HG03066 (cell line): ENCODE results near the gene IL20RA.
"Not testable (repeated sequence)": the region's sequence is repeated elsewhere in the genome, so short reads cannot be mapped to it uniquely, and the experiment has no call there.

ENCODE experiments used
- ATAC-seq: cut with Tn5 transposase; IDR thresholded peaks from one replicate; pipeline ENCODE4 v1.9.1; 2021; ENCODE audit warnings: low read depth; ENCODE audit not compliant: unreplicated experiment

IL20RA gene

DNA sequence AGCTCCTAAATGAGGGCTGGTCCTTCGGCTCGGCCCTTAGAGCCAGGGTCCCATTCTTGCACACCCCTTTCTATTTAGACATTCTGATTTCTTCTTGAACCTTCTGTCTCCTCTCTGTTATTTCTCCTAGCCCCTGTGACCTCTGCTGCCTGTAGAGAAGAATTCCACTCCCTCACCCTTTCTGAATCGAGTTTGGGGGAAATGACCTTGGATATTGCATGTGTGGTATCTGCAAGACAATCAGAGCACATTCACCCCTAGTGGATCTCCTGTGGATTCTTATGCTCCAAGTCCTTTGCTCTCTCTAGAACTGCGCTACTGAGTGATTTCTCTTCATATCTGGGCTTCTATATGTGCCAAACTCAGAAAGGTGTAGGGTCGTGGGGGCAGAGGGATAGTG lies 67.7 kb downstream of the IL20RA start:
- ATAC-seq, result no peak

DNA sequence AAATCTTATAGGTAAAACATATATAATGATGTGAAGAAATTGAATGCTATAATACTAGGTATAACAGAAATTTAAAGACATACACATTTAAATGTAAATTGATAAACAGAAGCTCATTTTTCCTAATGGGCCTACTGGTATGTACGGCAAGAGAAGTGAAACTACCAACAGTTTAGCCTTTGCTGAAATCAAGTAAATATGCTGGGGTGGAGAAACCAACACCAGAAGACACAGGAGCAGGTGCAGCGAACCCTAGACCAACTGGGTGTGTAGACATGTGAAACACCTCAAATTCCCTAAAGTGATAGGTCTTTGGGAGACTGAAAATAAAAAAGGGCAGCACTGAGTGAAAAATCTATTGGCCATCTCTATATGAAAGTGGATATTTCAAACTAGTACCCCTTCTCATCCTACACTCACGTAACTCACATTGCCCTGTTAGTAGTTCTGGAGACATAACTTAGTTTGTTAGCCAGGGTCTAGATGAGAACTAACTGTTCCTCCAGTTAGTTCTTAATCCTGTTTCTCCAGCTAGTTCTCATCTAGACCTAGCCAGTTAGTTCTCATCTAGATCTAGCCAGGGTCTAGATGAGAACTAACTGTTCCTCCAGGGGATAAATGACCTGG lies 69.6 kb downstream of the IL20RA start:
- ATAC-seq, result no peak

GRCh38 chr6:136973781-136974180 lies 71.0 kb downstream of the IL20RA start:
- ATAC-seq, result not testable (repeated sequence)

DNA sequence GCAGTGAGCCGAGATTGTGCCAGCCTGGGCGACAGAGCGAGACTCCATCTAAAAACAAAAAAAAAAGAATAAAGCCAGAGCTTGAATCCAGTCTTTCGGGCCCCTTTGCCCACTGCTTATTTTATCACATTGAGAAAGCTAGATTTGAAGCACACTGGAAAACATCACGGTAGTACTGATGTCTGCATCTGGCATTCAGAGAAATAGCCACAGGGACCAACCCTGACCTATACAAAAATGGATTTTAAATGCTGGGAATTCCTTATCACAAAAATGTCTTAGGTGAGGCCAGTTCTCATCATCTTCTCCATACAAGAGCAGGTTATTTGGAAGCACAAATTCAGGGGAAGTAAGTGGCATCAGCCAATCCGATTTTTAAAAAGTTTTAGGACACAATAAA lies 73.2 kb downstream of the IL20RA start:
- no peak for ATAC-seq

GRCh38 chr6:136969930-136970329 lies 74.8 kb downstream of the IL20RA start:
- no peak for ATAC-seq

DNA sequence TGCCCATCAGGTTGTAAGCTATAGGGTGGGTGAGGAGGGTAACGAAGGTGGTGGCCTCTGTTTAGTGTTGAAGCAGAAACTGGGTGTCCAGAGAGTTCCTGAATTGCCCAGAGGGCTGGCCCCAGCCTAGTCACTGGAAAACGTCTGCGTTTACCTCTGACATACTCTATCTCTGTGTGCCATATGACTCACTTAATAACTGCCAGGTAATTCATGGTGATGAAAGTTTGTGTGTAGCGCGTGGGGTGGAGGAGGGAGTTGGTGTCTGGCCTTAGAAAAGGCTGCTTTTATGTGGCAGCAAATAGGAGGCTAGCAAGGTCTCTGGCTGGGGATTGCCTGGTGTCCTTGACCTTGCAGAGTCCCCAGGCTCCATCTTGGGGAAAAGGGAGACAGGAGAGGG lies 75.3 kb downstream of the IL20RA start:
- ATAC-seq, result no peak

DNA sequence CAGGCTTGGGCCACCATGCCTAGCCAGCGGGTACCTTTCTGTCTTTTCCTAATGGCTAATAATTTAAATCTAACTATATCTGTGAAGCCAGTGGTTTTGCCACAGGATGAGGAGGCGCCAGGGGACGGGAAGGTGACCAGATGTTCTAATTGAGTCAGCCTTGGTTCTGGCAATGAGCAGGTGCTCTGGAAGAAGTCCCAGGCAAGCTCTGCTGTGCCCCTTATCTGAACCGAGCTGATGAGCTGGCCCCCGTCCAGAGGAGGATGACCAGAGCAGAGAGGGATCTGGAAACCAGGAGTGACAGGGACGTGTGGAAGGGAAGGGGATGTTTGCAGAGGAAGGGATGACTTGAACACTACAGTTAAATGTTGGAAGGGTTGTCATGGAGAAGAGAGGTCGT lies 75.9 kb downstream of the IL20RA start:
- no peak for ATAC-seq

- ATAC-seq, result peak; percentile 91
Measured at GRCh38 chr6:136967876-136968752, 76.7 kb downstream of the IL20RA start.

DNA sequence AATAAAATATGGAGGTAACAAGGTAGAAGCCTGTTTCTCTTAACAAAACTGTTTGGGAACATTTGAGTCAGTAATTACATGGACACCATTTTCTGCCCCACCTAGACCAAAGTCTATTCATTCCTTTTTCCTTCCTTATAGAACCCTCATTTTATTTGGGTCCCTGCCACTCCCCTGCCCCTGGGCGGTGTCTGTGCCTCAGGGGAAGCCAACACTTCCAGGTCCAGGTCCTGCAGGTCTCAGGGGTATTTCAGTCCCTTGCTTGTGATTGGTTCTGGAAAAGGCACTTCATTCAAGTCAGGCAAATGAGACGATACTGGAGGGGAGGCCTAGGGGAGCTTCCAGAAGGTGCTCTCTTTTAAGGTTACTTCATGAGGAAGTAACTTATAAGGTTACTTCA lies 80.4 kb downstream of the IL20RA start:
- ATAC-seq, result no peak

- no peak for ATAC-seq
Measured at GRCh38 chr6:136963259-136963658, 81.5 kb downstream of the IL20RA start.

GRCh38 chr6:136962661-136963060 lies 82.1 kb downstream of the IL20RA start:
- no peak for ATAC-seq

DNA sequence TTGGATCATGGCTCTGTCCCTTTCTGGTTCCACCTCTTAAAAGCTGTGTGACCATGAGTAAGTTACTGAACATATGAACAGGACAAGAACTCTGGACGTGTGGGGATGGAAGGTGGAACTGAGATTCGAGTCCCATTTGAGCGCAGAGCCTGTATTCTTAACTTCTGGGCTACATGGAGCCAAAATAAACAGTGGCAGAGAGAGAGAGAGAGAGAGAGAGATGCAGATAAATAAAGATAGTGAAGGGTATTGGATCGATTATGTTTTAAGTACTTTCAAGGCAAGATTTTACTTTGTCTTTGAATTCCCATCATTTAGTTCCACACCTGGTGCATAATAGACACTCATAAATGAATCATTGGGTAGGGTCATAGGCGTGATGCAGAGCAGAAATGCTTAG lies 82.9 kb downstream of the IL20RA start:
- no peak for ATAC-seq

GRCh38 chr6:136960781-136961180 lies 84.0 kb downstream of the IL20RA start:
- ATAC-seq, result no peak

- not testable (repeated sequence) for ATAC-seq
Measured at GRCh38 chr6:136959935-136960334, 84.8 kb downstream of the IL20RA start.

- ATAC-seq, result no peak
Measured at GRCh38 chr6:136959471-136959891, 85.3 kb downstream of the IL20RA start.

DNA sequence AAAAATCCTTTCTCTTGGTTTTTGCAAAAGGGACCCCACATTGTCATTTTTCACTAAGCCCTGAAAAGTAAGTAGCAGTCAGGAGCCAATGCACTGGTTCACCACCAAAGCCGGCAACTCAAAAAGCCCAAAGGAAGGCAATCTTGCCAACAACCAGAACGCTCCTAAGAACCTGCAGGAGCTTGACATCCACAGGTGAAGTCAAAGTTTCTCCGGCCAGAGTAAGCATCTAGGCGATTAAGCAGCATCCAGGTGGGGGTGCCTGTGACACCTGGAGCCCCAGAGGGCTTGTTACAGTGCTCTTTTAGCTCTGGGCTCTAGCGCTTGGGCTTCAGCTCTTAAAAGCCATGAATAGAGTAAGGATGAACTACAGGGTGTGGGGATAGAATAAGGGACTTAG lies 86.6 kb downstream of the IL20RA start:
- no peak for ATAC-seq

GRCh38 chr6:136956590-136957544 lies 87.9 kb downstream of the IL20RA start:
- no peak for ATAC-seq

DNA sequence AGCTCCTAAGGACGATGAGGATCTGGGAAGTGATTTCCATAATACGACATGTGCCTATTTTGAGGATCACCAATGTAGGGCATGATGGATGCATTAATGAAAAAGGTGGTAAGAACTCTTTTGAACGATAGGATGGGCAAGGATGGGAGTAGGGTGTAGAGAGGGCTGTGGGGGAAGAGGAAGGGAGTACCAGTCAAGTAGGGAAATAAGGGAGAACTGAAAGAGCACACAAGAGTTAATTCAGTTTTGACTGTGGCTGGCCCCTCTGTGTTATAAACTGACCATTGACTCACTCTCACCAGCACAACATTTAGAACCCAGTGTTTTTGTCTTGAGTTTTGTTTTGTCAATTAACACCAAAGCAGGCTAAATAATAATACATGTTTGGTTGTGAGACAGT lies 89.6 kb downstream of the IL20RA start:
- ATAC-seq, result no peak

GRCh38 chr6:136952714-136953260 lies 92.0 kb downstream of the IL20RA start:
- ATAC-seq, result no peak

GRCh38 chr6:136950436-136951126 lies 94.2 kb downstream of the IL20RA start:
- no peak for ATAC-seq
